NK-92 (cell line): ENCODE data around the gene TSPAN14.

Experiments
- DNase-seq: peaks from one replicate; lab custom pipeline; 2025; ENCODE audit not compliant: unreplicated experiment; lab: John Stamatoyannopoulos, UW

The TSPAN14 gene

GRCh38 chr10:80454513-80455460 lies 677 bp downstream of the TSPAN14 start:
- DNase-seq = no peak

- DNase-seq = no peak
These were observed 1.6 kb downstream of the TSPAN14 start for GRCh38 chr10:80455461-80456349.

DNA sequence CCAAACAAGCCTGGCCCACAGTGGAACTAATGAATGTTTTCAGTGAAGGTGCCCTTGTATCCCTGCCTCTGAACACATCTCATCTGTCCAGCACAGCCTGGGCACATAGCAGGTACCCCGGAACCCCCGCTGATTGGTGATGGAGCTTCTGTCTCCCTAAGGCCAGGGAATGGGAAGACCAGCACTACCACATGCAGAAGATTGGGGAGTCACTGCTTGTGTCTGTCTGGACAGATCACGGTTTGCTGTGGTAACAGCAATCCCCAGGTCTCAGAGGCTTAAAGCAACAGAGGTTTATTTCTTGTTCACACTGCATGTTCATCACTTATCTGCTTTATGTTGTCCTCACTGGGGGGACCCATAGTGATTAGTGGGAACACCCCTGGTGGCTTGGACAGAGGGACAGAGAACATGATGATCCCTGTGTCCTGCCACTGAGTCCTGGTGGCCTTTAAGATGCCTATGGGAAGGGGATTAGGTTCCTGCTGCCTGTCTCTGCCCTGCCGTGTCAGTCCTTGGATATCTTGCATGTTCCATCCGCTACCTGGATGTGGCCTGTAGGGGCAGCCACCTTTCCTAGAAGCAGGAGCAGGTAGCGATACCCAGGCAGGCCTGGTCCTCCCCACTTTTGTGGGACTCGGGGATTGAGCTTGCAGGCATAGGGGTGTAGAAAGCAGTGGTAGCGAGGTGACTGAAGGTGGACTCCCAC lies 3.6 kb downstream of the TSPAN14 start:
- DNase-seq = no peak

DNA sequence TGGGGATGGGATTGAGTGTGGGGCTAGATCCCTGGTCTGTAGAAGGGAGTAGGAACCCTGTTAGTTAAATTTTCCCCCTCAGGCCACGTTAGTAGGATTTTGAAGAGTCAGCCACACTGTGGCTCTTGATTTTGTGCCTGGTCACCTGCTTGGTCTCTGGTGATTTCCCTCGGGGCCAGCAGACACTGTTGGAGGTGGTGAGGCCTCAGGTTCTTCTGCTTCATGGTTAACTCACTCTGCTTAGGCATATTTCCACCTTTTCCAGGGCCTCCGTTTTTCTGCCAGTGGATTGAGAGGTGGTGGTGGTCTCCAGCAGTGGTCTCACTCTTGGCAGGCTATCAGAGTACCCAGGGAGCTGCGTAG lies 4.1 kb downstream of the TSPAN14 start:
- no peak for DNase-seq

GRCh38 chr10:80458638-80459037 lies 4.5 kb downstream of the TSPAN14 start:
- no peak for DNase-seq

DNA sequence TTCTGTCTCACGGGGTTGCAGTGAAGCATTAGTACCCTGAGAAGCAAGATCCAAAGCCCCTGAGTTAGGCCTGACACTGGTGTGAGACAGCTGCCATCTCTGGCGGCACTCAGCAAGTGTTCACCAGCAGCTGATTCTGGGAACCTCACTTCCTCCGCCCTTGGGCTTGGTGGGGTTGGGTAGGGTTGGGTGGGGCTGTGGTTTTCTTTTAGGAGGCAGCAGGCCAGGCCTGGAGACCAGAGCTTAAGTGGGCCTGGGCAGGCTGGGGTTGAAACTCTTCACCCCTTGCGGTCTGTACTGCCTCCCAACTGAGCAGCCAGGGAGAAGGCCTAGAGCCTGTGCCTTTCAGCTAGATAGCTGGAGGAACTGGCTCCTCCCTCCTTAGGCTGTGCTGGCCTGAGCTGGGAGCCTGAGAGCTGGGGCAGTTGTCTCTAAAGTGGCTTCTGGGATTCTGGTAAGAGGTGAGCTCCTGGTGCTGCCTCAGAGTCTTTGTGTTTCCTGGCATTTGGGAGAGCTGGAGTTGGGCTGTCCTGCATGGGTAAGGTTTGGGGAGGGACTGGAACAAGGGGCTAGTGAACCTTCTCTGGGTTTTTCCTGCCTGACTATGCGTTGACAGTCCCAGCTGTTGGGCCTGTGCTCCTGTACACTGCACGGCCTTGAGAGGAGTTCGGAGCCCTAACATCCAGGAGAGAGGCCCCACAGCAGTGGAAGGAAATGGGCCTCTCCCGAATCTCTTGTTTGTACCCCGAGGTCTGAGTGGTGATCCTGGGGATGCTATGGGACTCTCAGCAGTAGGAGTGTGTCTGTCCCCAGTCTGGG lies 5.1 kb downstream of the TSPAN14 start:
- no peak for DNase-seq

- no peak for DNase-seq
These were observed 6.5 kb downstream of the TSPAN14 start for GRCh38 chr10:80460399-80461207.

DNA sequence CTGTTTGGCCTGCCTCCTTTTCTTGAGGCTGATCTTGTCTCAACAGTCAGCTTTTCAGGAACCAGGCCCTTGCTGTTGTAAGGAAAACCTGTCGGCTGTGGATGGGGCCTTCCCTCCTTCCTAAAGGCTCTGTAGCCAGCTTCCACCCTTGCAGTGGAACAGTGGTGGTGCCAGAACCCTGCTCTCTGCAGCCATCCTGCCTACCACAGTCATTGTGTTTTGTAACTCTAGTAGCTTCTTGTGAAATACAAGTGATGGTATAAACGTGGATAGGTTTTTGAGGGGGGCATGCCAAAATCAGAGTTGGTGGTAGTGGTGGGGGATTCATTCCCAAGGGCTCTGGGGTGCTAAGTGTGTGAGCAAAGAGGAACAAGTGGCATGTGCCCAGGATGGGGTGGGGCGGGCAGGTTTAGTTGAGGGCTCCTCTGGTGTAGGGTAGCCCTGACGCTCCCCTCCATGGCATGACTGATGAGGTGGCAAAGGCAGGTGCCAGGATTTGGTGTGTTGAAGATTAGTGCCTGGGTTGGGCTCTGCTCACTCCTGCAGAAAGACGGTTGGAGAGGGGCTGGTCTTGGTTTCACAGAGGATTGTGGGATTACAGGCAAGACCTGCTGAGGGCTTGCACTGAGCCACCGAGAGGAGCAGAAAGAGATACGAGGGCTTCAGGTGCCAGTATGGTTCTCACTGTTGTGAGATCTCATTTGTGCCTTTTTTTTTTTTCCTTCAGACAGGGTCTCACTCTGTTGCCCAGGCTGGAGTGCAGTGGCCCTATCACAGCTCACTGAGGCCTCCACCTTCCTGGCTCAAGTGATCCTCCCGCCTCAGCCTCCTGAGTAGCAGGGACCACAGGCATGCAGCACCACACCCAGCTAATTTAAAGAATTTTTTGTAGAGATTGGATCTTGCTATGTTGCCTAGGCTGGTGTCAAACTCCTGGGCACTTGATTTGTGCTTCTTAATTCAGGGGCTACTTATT lies 7.4 kb downstream of the TSPAN14 start:
- no peak for DNase-seq

DNA sequence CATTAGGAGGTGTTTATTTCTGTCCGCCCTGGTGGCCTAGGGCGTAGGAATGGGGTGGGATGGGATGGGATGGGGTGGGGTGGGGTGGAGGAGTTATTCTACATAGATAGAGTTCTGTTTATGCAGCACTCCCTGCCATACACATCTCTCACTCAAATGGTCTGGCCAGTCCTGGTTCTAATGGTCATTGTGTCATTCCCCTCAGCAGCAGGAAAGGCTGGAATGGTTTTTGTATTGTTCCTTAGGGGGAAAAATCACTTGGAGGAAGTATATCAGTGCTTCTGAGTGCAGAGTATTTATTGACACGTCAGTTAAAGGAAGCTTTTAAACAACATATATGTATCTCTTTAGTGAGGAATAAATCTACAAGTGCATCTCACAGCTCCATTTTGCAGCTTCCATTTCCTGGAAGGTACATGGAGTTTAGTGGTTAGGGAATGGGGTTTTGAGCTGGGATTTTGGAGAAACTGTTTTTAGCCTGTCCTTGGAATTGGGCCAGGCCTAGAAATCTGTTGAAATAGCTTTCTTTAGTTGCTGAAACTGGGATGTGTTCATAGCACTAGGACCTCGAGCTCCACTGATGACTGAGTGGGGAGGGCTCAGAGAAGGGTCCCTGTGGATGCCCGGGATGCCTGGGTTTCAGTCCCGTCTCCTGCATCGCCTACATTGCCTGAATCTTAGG lies 8.3 kb downstream of the TSPAN14 start:
- no peak for DNase-seq

DNA sequence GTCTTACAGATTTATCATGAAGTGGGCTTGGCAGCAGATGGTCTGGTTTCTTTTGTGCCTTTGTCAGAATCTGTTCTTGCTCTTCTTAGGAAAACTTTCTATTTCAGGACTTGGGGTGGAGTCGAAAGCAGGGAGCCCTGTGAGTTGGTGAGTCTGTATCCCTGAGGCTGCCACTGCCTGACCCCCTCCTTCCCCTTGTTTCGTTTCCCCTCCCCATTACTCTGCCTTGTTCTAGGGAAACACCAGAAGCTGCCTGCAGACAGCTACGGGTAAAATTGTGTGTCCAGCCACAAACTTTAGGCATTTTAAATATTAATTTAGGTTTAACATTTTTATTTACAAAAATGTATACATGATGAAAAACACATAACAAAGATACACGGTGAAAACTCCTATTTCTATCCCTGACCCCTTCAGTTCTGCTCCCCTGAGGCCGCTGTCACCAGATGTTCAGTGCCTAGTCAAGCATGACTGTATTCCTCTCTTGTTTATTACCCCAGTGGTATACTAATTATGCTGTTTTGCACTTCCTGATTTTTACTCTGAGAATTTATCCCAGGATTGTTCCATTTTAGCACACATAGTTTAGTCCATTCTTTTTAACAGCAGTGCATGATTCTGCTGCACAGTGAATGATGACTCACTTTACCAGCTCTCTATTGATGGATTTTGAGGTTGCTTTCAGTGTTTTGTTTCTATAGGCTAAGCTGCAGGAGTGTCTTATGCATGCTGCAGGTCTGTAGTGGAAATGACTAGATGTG lies 9.1 kb downstream of the TSPAN14 start:
- no peak for DNase-seq

- DNase-seq = no peak
These were observed 9.8 kb downstream of the TSPAN14 start for GRCh38 chr10:80463868-80464267.

DNA sequence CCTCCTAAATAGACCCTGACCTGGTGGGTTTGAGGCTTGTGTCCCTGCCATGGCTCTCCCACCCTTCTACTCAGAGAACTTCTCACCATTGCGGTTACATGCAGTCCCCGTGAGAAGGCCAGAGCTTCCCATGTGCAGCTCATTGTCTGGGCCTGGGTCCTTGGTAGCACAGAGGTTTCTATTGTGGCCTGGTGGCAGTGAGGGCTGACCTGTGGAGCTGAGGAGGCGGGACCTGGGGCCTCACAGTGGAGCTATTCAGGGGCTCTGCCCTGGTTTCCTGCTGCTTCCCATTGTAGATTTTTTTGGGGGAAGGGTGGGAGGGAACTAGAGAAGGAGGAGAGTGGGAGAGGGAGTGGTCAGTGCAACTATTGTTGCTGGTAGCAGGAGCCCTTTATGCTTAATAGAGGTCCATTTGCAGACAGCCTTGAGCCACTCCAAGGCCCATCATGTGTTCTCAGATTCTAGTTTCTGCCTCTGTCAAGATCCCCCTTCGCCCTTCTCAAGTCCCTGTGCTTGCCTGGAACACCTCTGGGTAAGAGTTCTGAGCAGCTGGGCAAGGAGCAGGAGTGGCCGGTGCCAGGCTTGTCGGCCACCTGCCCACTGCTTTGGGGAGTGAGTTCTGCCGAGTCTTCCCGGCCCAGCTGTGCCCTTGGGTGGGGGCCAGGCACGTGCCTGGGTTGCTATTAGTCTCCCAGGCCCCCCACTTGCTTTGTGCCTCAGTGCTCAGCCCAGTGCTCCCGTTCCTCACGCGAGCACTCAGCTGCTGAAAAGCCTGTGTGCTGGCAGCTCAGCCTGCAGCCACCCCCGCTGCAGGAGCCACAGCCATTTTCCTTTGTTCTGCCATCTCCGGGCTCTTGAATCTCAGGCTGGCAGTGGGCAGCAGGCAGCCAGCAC lies 10.7 kb downstream of the TSPAN14 start:
- no peak for DNase-seq

DNA sequence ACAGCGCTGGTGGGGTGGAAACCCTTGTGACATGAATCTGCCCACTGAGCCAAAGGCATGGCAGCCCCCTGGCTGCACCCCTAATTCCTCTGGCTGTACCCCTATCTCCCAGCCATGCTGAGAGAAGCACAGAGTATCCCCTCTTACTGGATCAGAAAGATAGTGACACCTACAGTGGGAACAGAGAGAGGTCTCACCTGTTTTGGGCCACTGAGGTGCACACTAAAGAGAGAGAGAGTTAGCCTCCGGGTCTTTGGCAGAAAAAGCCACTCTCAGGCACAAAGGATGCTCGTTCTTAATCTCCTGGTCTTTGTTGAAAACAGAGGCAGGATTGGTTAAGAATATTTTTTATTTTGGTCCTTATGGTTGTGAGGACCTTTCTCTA lies 11.3 kb downstream of the TSPAN14 start:
- DNase-seq = no peak

GRCh38 chr10:80465839-80466590 lies 11.9 kb downstream of the TSPAN14 start:
- DNase-seq = no peak

- DNase-seq = no peak
These were observed 12.7 kb downstream of the TSPAN14 start for GRCh38 chr10:80466724-80467326.
